ENCODE measurements around the gene F13B.
"Not testable (repeated sequence)": the region's sequence is repeated elsewhere in the genome, so short reads cannot be mapped to it uniquely, and the experiment has no call there.

DNA sequence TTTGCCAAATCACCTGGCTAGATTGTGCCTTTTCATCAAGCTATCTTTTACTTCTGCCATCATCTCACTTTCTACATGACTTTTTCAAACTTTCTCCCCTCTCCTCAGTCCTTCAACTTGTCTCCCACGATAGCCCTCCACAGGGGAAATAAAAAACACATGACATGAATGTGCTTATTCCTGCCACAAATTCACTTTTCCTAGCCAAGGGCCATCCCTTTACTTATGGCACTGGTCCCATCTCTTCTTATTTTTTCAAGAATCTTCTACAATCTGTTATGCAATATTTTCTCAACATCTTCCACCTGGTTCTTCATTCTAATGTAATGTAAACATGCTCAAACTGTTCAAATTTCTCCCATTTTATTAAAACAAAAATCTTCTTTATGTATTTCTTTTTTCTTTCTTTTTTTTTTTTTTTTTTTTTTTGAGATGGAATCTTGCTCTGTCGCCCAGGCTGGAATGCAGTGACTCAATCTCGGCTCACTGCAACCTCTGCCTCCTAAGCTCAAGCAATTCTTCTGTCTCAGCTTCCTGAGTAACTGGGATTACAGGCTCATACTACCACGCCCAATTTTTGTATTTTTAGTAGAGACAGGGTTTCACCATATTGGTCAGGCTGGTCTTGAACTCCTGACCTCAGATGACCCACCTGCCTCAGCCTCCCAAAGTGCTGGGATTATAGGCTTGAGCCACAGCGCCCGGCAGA lies 32.3 kb downstream of the F13B start:
- TF ChIP-seq, protein P1, sequence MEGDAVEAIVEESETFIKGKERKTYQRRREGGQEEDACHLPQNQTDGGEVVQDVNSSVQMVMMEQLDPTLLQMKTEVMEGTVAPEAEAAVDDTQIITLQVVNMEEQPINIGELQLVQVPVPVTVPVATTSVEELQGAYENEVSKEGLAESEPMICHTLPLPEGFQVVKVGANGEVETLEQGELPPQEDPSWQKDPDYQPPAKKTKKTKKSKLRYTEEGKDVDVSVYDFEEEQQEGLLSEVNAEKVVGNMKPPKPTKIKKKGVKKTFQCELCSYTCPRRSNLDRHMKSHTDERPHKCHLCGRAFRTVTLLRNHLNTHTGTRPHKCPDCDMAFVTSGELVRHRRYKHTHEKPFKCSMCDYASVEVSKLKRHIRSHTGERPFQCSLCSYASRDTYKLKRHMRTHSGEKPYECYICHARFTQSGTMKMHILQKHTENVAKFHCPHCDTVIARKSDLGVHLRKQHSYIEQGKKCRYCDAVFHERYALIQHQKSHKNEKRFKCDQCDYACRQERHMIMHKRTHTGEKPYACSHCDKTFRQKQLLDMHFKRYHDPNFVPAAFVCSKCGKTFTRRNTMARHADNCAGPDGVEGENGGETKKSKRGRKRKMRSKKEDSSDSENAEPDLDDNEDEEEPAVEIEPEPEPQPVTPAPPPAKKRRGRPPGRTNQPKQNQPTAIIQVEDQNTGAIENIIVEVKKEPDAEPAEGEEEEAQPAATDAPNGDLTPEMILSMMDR (IDR thresholded peaks at IDR 0.05) = not testable (repeated sequence)
- TF ChIP-seq POLR2A (IDR thresholded peaks at IDR 0.05) = not testable (repeated sequence)

Data from uterus (tissue), 2 donors.